Chondrocyte (in vitro differentiated cells): ENCODE data around the gene ADAM15. TPM values are rescaled to one million over a fixed set of nuclear protein-coding genes. Genes with fewer than 3 reads are reported as not detected.

ENCODE experiments used
- DNase-seq: peaks from one replicate; pipeline ENCODE4 v3.0.0; 2021; ENCODE audit warnings: mixed read lengths, low spot score
- H3K27ac Mint-ChIP-seq: one replicate; pipeline ENCODE4 v1.8.0; 2021; ENCODE audit warnings: mild to moderate bottlenecking, moderate library complexity, mixed read lengths; ENCODE audit not compliant: unreplicated experiment
- H3K27me3 Mint-ChIP-seq: 2 replicates; pipeline ENCODE4 v1.8.0; 2021; ENCODE audit warnings: low read depth, mixed read lengths
- H3K36me3 Mint-ChIP-seq: 2 replicates; pipeline ENCODE4 v1.8.0; 2021; ENCODE audit warnings: low read depth, mixed read lengths
- H3K4me1 Mint-ChIP-seq: 2 replicates; pipeline ENCODE4 v1.8.0; 2021; ENCODE audit warnings: low read depth, mild to moderate bottlenecking, mixed read lengths
- H3K4me3 Mint-ChIP-seq: one replicate; pipeline ENCODE4 v1.8.0; 2021; ENCODE audit warnings: mild to moderate bottlenecking, moderate library complexity, mixed read lengths; ENCODE audit not compliant: unreplicated experiment
- H3K9me3 Mint-ChIP-seq: 2 replicates; pipeline ENCODE4 v1.8.0; 2021; ENCODE audit warnings: low read depth, mixed read lengths
- total RNA-seq: library from RNA; stranded (reverse); gene quantifications from 3 replicates; pipeline ENCODE4 v1.2.1, GENCODE V29; 2021
- TF ChIP-seq, protein P1 (sequence below): fragments of 200-600 bp; sonication (generic); IDR thresholded peaks from 2 replicates; pipeline ENCODE4 v1.5.0; 2021; ENCODE audit warnings: antibody characterized with exemption, mild to moderate bottlenecking, moderate library complexity

ADAM15 gene
- total RNA-seq, 1 donor from 2014 or later: 73.7 TPM

DNA sequence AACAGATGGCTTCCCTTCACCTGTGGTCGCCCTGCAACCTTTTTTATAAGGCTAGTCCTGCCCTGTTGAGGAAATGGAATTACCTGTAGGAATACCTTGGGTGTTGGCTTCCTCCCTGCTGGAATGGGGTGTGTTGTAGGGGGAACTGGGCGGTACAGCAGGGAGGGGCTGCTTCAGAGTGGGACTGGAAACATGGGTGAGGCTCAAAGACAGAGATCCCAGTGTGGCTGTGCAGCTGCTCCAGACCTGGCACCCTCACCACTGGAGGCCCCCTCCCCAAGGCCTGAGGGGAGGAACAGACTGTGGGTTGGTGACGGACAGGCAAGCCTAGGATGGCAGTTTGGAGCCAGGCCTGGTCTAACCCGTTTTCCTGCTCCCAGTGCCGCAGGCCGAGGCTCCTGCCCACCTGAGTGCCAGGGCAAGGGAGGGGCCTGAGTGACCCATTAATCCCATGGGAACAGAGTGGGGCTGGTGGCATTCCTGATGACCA, 32.0 kb downstream of the ADAM15 start:
- Mint-ChIP-seq H3K27ac (no peak overlapping the region), H3K36me3 (peaks cover 5% of the 10 kb centered on the region), H3K4me3 (no peak overlapping the region), H3K9me3 (no peaks in the 10 kb centered on the region), H3K27me3 (peaks cover 24% of the 10 kb centered on the region), H3K4me1 (peaks cover 46% of the 10 kb centered on the region)
- TF ChIP-seq, protein P1, sequence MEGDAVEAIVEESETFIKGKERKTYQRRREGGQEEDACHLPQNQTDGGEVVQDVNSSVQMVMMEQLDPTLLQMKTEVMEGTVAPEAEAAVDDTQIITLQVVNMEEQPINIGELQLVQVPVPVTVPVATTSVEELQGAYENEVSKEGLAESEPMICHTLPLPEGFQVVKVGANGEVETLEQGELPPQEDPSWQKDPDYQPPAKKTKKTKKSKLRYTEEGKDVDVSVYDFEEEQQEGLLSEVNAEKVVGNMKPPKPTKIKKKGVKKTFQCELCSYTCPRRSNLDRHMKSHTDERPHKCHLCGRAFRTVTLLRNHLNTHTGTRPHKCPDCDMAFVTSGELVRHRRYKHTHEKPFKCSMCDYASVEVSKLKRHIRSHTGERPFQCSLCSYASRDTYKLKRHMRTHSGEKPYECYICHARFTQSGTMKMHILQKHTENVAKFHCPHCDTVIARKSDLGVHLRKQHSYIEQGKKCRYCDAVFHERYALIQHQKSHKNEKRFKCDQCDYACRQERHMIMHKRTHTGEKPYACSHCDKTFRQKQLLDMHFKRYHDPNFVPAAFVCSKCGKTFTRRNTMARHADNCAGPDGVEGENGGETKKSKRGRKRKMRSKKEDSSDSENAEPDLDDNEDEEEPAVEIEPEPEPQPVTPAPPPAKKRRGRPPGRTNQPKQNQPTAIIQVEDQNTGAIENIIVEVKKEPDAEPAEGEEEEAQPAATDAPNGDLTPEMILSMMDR: no peak
- DNase-seq: no peak

DNA sequence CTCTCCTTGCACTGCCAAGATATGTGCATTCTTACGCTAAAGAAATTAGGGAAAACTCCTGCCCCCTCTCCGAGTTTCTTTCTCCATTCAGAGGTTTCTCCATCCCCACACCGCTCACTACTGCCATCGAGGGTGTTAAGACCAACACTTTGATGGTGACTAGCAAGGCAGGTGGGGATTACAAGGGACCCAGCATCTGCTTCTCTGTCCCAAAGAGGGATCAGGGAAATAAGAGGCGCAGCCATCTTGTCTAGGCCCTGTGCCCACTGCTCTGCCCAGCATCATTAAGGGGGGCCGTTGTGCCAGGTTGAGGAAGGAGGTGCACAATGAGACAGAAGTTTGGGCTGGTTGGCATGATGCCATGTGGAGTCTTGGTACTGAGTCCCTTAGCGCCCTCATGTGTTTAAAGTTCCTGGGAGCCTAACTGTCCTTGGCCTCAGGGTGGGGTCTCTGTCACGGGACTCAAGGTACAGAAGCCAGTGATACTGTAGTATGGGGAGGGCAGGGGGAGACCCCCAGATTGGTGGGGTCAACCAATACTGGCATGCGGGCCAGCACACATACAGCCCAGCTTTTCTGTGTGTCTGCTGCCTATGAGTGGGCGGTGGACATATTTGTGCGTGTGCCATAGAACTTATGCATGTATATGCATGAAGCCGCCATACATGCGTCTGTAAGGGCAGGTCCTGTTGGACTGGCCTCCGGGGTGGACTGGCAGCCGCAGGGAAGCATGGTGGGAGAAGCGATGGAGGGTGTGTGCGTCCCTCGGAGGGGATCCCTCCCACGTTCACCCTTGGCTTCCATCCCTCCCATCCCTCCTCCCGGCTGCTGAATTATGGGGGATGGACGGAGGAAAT, 33.0 kb downstream of the ADAM15 start:
- Mint-ChIP-seq H3K4me3 (peak overlapping the region; percentile 96), H3K4me1 (peaks cover 43% of the 10 kb centered on the region), H3K36me3 (peaks cover 5% of the 10 kb centered on the region), H3K27me3 (peaks cover 24% of the 10 kb centered on the region), H3K27ac (peak overlapping the region; percentile 97), H3K9me3 (no peaks in the 10 kb centered on the region)
- TF ChIP-seq, protein P1: no peak
- DNase-seq: no peak

DNA sequence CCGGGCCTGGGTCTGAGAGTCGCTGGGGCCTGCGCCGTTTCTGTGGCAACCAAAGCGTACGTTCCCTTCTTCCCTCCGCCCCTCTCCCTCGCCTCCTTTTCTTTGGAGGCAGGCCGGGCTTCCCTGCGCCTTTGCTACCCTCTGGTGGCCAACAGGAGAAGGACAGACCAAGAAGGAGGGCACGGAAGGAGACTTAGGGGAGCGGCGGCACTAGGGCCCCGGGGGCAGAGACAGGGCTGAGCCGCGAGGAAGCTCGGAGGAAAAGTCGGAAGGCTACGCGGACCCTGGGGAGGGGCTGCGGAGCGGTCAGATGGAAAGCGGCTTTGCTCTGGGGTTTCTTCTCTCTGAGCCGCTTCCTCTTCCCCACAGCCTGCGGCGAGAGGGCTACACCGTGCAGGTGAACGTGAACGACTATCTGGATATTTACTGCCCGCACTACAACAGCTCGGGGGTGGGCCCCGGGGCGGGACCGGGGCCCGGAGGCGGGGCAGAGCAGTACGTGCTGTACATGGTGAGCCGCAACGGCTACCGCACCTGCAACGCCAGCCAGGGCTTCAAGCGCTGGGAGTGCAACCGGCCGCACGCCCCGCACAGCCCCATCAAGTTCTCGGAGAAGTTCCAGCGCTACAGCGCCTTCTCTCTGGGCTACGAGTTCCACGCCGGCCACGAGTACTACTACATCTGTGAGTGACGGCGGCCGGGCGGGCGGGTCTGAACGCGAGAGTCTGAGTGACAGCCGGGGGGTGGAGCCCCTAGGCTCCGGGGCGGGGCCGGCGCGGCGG, 33.8 kb downstream of the ADAM15 start:
- peaks cover 35% of the 10 kb centered on the region for H3K4me1 Mint-ChIP-seq
- H3K9me3 Mint-ChIP-seq: no peaks in the 10 kb centered on the region
- TF ChIP-seq, protein P1: peak; percentile 89
- peaks cover 19% of the 10 kb centered on the region for H3K27me3 Mint-ChIP-seq
- H3K36me3 Mint-ChIP-seq: peaks cover 4% of the 10 kb centered on the region
- H3K4me3 Mint-ChIP-seq: peak overlapping the region; percentile 96
- peak overlapping the region; percentile 97 for H3K27ac Mint-ChIP-seq
- DNase-seq: peak; percentile 98

DNA sequence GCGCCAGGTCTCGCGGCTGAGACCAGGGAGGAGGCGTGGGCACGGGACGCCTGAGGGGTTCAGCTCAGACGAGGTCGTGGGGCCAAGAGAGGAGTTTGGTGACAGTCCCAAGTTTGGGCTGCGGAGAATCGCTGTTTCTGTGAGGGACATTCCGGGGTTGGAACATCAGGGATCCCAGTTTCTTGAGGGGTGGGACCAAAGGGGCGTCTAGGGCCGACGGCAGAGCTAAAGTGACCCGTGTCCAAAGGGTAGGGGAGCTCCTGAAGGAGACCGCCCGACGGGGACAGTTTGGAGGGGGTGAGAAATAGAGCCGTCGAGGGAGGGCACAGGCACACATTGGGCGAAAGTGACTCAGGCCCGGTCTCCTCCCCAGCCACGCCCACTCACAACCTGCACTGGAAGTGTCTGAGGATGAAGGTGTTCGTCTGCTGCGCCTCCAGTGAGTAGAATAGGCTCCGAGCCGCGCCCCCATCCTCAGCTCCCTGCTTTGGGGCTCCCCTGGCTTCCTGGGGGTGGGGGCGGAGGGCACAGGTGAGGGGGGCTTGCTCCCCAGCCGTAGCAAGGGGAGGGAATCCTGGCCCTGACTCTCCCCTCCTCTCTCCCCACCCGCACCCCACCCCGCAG, 34.5 kb downstream of the ADAM15 start:
- H3K9me3 Mint-ChIP-seq: no peaks in the 10 kb centered on the region
- H3K4me1 Mint-ChIP-seq: peaks cover 35% of the 10 kb centered on the region
- peak overlapping the region; percentile 96 for H3K4me3 Mint-ChIP-seq
- TF ChIP-seq, protein P1: no peak
- peaks cover 19% of the 10 kb centered on the region for H3K27me3 Mint-ChIP-seq
- H3K36me3 Mint-ChIP-seq: peaks cover 4% of the 10 kb centered on the region
- peak overlapping the region; percentile 97 for H3K27ac Mint-ChIP-seq
- DNase-seq: no peak
